HepG2 (cell line): ENCODE measurements around the gene SLC19A1. TPM values are rescaled to one million over a fixed set of nuclear protein-coding genes. Genes with fewer than 3 reads are reported as not detected.
A peak's percentile ranks its signal among the peaks of the same experiment; 100 is the strongest.

Source experiments
- DNMT1 ChIP-seq: sonication (generic); formaldehyde crosslinking; IDR thresholded peaks from 2 replicates; pipeline ENCODE4 v1.5.1; 2020; ENCODE audit warnings: mild to moderate bottlenecking, missing genetic modification reagents
- GABPB1 ChIP-seq: IDR thresholded peaks from 2 replicates; pipeline ENCODE4 v1.6.1; 2016; ENCODE audit warnings: mild to moderate bottlenecking, missing genetic modification reagents, moderate library complexity, missing compliant biosample characterization
- KDM5A ChIP-seq: fragments of 200-600 bp; sonication (generic); IDR thresholded peaks from 2 replicates; pipeline ENCODE4 v1.7.0; 2018; ENCODE audit warnings: antibody characterized with exemption, mild to moderate bottlenecking, low read length, borderline replicate concordance
- MED8 ChIP-seq: sonication (generic); formaldehyde crosslinking; IDR thresholded peaks from 2 replicates; pipeline ENCODE4 v1.8.1; 2023; ENCODE audit warnings: mild to moderate bottlenecking, missing genetic modification reagents; ENCODE audit not compliant: insufficient replicate concordance
- SALL1 ChIP-seq: sonication (generic); formaldehyde crosslinking; IDR thresholded peaks from 2 replicates; pipeline ENCODE4 v1.8.0; 2022; ENCODE audit warnings: mild to moderate bottlenecking, missing genetic modification reagents
- TBP ChIP-seq: sonication (generic); formaldehyde crosslinking; IDR thresholded peaks from 2 replicates; pipeline ENCODE4 v1.5.0; 2020; ENCODE audit warnings: missing genetic modification reagents
- TOE1 ChIP-seq: sonication (generic); formaldehyde crosslinking; IDR thresholded peaks from 2 replicates; pipeline ENCODE4 v1.4.0; 2020; ENCODE audit warnings: mild to moderate bottlenecking, missing genetic modification reagents
- ZFP36 ChIP-seq: fragments of 150-350 bp; IDR thresholded peaks from 2 replicates; pipeline ENCODE4 v1.6.1; 2018; ENCODE audit warnings: borderline replicate concordance, low read length, low read depth; ENCODE audit not compliant: partially characterized antibody
- ZFP62 ChIP-seq: sonication (generic); formaldehyde crosslinking; IDR thresholded peaks from 2 replicates; pipeline ENCODE4 v1.4.0; 2020; ENCODE audit warnings: missing genetic modification reagents
- ZNF20 ChIP-seq: sonication (generic); formaldehyde crosslinking; IDR thresholded peaks from 2 replicates; pipeline ENCODE4 v1.4.0; 2020; ENCODE audit warnings: mild to moderate bottlenecking, moderate library complexity, missing genetic modification reagents
- ZNF3 ChIP-seq: IDR thresholded peaks from 2 replicates; pipeline ENCODE4 v1.7.0; 2017; ENCODE audit warnings: inconsistent platforms
- polyA plus RNA-seq, 8 experiments: library from polyadenylated mRNA; depleted of rRNA in 3 of 8; stranded (reverse) in 7 of 8; unstranded in 1 of 8; fragments of >200 nt; fragmentation: Illumina TruSeq in 4 of 8; extraction: Trizol in 4 of 8; gene quantifications; 2 replicates each; pipeline versions ENCODE4 v1.2.1 to v1.2.3, GENCODE V29; 2011 to 2016; ENCODE audit warnings: low read depth in 4 of 8, missing spikeins in 1 of 8, mixed read lengths in 1 of 8; ENCODE audit not compliant: insufficient read depth in 1 of 8
- total RNA-seq, 5 experiments: library from RNA; depleted of rRNA; stranded (reverse); fragments of >200 nt; fragmentation: Illumina TruSeq; extraction: Trizol; gene quantifications; 2 replicates each; pipeline ENCODE4 v1.2.3, GENCODE V29; 2016; ENCODE audit warnings: low read depth in 1 of 5
- TF ChIP-seq, protein P1 (sequence below): sonication (generic); formaldehyde crosslinking; IDR thresholded peaks from 2 replicates; pipeline ENCODE4 v1.4.0; 2020; ENCODE audit warnings: mild to moderate bottlenecking, missing genetic modification reagents
- TF ChIP-seq, protein P2 (sequence below): sonication (generic); formaldehyde crosslinking; IDR thresholded peaks from 2 replicates; pipeline ENCODE4 v1.8.1; 2023; ENCODE audit warnings: mild to moderate bottlenecking, missing genetic modification reagents
- TF ChIP-seq, protein P3 (sequence below): sonication (generic); formaldehyde crosslinking; IDR thresholded peaks from 2 replicates; pipeline ENCODE4 v1.4.0; 2020; ENCODE audit warnings: mild to moderate bottlenecking, missing genetic modification reagents, borderline replicate concordance
- TF ChIP-seq, protein P4 (sequence below): sonication (generic); formaldehyde crosslinking; IDR thresholded peaks from 2 replicates; pipeline ENCODE4 v1.4.0; 2020; ENCODE audit warnings: mild to moderate bottlenecking, missing genetic modification reagents
- TF ChIP-seq, protein P5 (sequence below): sonication (generic); formaldehyde crosslinking; conservative IDR thresholded peaks from 2 replicates; pipeline ENCODE4 v1.5.0; 2020; ENCODE audit warnings: missing genetic modification reagents
- TF ChIP-seq, protein P6 (sequence below): sonication (generic); formaldehyde crosslinking; IDR thresholded peaks from 2 replicates; pipeline ENCODE4 v1.8.1; 2023; ENCODE audit warnings: mild to moderate bottlenecking, inconsistent platforms, moderate library complexity, missing genetic modification reagents, borderline replicate concordance

Gene SLC19A1
- total and polyA plus RNA-seq, 2 of the 13 experiments (the other 11 are each of a cell fraction or from before 2014, with no cell fraction given), result 21.8 to 23.0 TPM

DNA sequence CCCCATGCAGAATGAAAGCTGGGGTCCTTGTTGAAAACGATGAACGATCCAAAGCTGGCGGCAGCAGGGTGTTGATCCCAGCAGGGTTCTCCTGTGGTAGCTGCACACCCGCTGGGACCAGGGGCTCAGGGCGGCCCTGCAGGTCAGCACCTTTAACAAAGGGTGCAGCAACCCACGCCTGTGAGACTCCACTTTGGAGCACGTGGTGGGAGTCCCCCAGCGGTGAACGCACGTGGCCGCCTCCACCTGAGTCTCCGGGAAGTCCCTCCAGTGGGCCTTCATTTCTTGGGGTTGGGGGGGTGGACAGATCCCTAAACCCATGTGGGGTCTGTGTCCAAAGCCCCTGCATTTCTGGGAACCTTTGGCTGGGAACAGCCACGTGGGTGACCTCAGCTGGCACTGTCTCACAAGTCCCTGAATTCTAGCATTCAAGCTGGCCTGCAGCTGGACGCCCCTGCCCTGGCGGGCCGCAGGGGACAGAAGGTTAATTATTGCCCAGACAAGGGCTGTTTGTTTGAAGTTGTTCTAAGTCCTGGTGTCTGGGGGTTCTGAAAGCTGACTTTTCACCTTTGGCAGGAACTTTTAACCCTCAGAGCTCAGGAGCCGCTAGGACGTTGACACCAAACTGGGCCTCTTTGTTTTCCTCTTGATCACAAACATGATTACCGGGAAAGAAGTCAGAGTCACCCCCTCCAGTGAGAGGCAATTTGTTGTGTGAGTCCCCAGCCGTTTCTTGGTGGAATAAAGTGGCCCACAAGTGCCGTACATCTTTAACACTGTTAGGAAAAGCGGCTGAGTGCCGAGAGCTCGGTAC, 72.8 kb downstream of the SLC19A1 start (continued):
- TF ChIP-seq ZNF20 (CRISPR knock-in tag) (no peak), ZFP62 (CRISPR knock-in tag) (no peak), SALL1 (CRISPR knock-in tag) (peak; percentile 94), ZFP36 (no peak), TBP (CRISPR knock-in tag) (no peak), KDM5A (no peak; the same call in 1 of the 2 replicates), ZNF3 (no peak), GABPB1 (no peak; the same call in none of the 2 replicates), TOE1 (no peak), DNMT1 (CRISPR knock-in tag) (no peak), MED8 (CRISPR knock-in tag) (peak; percentile 84)
- TF ChIP-seq, protein P1, sequence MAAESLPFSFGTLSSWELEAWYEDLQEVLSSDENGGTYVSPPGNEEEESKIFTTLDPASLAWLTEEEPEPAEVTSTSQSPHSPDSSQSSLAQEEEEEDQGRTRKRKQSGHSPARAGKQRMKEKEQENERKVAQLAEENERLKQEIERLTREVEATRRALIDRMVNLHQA (CRISPR knock-in tag), result no peak
- TF ChIP-seq, protein P2, sequence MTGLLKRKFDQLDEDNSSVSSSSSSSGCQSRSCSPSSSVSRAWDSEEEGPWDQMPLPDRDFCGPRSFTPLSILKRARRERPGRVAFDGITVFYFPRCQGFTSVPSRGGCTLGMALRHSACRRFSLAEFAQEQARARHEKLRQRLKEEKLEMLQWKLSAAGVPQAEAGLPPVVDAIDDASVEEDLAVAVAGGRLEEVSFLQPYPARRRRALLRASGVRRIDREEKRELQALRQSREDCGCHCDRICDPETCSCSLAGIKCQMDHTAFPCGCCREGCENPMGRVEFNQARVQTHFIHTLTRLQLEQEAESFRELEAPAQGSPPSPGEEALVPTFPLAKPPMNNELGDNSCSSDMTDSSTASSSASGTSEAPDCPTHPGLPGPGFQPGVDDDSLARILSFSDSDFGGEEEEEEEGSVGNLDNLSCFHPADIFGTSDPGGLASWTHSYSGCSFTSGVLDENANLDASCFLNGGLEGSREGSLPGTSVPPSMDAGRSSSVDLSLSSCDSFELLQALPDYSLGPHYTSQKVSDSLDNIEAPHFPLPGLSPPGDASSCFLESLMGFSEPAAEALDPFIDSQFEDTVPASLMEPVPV (CRISPR knock-in tag), result peak; percentile 64
- TF ChIP-seq, protein P3, sequence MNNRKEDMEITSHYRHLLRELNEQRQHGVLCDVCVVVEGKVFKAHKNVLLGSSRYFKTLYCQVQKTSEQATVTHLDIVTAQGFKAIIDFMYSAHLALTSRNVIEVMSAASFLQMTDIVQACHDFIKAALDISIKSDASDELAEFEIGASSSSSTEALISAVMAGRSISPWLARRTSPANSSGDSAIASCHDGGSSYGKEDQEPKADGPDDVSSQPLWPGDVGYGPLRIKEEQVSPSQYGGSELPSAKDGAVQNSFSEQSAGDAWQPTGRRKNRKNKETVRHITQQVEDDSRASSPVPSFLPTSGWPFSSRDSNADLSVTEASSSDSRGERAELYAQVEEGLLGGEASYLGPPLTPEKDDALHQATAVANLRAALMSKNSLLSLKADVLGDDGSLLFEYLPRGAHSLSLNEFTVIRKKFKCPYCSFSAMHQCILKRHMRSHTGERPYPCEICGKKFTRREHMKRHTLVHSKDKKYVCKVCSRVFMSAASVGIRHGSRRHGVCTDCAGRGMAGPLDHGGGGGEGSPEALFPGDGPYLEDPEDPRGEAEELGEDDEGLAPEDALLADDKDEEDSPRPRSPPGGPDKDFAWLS (CRISPR knock-in tag), result no peak
- TF ChIP-seq, protein P4, sequence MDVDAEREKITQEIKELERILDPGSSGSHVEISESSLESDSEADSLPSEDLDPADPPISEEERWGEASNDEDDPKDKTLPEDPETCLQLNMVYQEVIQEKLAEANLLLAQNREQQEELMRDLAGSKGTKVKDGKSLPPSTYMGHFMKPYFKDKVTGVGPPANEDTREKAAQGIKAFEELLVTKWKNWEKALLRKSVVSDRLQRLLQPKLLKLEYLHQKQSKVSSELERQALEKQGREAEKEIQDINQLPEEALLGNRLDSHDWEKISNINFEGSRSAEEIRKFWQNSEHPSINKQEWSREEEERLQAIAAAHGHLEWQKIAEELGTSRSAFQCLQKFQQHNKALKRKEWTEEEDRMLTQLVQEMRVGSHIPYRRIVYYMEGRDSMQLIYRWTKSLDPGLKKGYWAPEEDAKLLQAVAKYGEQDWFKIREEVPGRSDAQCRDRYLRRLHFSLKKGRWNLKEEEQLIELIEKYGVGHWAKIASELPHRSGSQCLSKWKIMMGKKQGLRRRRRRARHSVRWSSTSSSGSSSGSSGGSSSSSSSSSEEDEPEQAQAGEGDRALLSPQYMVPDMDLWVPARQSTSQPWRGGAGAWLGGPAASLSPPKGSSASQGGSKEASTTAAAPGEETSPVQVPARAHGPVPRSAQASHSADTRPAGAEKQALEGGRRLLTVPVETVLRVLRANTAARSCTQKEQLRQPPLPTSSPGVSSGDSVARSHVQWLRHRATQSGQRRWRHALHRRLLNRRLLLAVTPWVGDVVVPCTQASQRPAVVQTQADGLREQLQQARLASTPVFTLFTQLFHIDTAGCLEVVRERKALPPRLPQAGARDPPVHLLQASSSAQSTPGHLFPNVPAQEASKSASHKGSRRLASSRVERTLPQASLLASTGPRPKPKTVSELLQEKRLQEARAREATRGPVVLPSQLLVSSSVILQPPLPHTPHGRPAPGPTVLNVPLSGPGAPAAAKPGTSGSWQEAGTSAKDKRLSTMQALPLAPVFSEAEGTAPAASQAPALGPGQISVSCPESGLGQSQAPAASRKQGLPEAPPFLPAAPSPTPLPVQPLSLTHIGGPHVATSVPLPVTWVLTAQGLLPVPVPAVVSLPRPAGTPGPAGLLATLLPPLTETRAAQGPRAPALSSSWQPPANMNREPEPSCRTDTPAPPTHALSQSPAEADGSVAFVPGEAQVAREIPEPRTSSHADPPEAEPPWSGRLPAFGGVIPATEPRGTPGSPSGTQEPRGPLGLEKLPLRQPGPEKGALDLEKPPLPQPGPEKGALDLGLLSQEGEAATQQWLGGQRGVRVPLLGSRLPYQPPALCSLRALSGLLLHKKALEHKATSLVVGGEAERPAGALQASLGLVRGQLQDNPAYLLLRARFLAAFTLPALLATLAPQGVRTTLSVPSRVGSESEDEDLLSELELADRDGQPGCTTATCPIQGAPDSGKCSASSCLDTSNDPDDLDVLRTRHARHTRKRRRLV (CRISPR knock-in tag), result no peak
- TF ChIP-seq, protein P5, sequence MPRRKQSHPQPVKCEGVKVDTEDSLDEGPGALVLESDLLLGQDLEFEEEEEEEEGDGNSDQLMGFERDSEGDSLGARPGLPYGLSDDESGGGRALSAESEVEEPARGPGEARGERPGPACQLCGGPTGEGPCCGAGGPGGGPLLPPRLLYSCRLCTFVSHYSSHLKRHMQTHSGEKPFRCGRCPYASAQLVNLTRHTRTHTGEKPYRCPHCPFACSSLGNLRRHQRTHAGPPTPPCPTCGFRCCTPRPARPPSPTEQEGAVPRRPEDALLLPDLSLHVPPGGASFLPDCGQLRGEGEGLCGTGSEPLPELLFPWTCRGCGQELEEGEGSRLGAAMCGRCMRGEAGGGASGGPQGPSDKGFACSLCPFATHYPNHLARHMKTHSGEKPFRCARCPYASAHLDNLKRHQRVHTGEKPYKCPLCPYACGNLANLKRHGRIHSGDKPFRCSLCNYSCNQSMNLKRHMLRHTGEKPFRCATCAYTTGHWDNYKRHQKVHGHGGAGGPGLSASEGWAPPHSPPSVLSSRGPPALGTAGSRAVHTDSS (CRISPR knock-in tag), result no peak
- TF ChIP-seq, protein P6, sequence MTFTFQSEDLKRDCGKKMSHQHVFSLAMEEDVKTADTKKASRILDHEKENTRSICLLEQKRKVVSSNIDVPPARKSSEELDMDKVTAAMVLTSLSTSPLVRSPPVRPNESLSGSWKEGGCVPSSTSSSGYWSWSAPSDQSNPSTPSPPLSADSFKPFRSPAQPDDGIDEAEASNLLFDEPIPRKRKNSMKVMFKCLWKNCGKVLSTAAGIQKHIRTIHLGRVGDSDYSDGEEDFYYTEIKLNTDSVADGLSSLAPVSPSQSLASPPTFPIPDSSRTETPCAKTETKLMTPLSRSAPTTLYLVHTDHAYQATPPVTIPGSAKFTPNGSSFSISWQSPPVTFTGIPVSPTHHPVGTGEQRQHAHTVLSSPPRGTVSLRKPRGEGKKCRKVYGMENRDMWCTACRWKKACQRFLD (CRISPR knock-in tag), result peak; percentile 81; the same call in 1 of the 2 replicates
